ENCODE data around the gene MCL1.
A peak's percentile ranks its signal among the peaks of the same experiment; 100 is the strongest.
"Not testable (repeated sequence)": the region's sequence is repeated elsewhere in the genome, so short reads cannot be mapped to it uniquely, and the experiment has no call there.

MCL1 gene

DNA sequence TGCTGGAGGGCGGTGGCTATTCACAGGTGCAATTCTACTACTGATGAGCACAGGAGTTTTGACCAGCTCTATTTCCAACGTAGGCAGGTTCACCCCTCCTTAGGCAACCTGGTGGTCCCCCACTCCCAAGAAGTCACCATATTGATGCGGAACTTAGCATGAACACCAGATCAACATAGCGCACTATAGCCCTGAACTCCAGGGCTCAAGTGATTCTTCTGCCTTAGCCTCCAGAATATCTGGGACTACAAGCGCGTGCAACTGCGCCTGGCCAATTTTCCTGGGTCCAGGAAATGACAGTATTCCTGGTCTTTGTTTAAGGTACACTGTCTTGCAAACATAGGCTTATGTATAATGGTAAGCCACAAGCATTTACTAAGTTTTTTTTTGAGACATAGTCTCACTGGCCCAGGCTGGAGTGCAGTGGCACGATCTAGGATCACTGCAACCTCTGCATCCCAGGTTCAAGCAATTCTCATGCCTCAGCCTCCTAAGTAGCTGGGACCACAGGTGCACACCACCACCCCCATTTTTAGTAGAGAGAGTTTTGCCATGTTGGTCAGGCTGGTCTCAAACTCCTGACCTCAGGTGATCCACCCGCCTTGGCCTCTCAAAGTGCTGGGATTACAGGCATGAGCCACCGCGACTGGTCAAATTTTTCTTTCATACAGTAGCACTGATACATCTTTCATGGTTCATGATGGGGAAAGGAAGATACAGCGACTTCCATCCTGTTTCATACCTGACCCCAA lies 12.6 kb downstream of the MCL1 start:
- TF ChIP-seq, protein P1, sequence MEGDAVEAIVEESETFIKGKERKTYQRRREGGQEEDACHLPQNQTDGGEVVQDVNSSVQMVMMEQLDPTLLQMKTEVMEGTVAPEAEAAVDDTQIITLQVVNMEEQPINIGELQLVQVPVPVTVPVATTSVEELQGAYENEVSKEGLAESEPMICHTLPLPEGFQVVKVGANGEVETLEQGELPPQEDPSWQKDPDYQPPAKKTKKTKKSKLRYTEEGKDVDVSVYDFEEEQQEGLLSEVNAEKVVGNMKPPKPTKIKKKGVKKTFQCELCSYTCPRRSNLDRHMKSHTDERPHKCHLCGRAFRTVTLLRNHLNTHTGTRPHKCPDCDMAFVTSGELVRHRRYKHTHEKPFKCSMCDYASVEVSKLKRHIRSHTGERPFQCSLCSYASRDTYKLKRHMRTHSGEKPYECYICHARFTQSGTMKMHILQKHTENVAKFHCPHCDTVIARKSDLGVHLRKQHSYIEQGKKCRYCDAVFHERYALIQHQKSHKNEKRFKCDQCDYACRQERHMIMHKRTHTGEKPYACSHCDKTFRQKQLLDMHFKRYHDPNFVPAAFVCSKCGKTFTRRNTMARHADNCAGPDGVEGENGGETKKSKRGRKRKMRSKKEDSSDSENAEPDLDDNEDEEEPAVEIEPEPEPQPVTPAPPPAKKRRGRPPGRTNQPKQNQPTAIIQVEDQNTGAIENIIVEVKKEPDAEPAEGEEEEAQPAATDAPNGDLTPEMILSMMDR (IDR thresholded peaks at IDR 0.05; ENCODE audit: poor library complexity, severe bottlenecking), result no peak
- Histone ChIP-seq H3K27me3 (ENCODE audit: insufficient read depth, poor library complexity, severe bottlenecking) (no peaks in the 10 kb centered on the region), H3K36me3 (ENCODE audit: low read depth) (0 out of 2 replicates have a peak, but pooled peaks cover 3% of the 10 kb centered on the region), H3K27ac (ENCODE audit: poor library complexity, severe bottlenecking) (peak overlapping the region; percentile 100), H3K9me3 (ENCODE audit: severe bottlenecking) (no peaks in the 10 kb centered on the region), H3K4me1 (ENCODE audit: insufficient read depth, poor library complexity, severe bottlenecking) (peaks cover 63% of the 10 kb centered on the region), H3K4me3 (ENCODE audit: severe bottlenecking) (no peak overlapping the region)
- no peak for DNase-seq (ENCODE audit: low spot score)
- ATAC-seq (ENCODE audit: low read depth), result no peak

DNA sequence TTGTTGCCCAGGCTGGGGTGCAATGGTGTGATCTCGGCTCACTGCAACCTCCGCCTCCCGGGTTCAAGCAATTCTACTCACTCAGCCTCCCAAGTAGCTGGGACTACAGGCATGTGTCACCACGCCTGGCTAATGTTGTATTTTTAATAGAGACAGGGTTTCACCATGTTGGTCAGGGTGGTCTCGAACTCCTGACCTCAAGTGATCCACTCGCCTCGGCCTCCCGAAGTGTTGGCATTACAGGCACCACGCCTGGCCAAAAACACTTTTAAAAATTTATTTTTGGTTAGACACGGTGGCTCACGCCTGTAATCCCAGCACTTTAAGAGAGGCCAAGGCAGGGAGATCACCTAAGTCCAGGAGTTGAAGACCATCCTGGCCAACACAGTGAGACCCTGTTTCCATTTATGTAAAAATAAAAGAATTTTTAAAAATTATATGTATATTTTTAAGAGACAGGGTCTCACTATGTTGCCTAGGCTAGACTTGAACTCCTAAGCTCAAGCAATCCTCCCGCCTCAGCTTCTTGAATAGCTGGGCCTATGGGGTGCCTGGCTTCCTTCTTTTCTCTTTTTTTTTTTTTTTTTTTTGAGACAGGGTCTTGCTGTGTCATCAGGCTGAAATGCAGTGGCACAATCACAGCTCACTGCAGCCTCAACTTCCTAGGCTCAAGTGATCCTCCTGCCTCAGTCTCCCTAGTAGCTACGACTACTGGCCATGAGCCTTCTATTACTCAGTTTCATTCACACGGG lies 14.0 kb downstream of the MCL1 start:
- not testable (repeated sequence) for ATAC-seq (ENCODE audit: low read depth); DNase-seq (ENCODE audit: low spot score); H3K4me3 ChIP-seq (ENCODE audit: severe bottlenecking); H3K27me3 ChIP-seq (ENCODE audit: insufficient read depth, poor library complexity, severe bottlenecking); H3K36me3 ChIP-seq (ENCODE audit: low read depth); H3K9me3 ChIP-seq (ENCODE audit: severe bottlenecking)
- H3K4me1 ChIP-seq (ENCODE audit: insufficient read depth, poor library complexity, severe bottlenecking), result peaks cover 63% of the 10 kb centered on the region
- peak overlapping the region; percentile 100 for H3K27ac ChIP-seq (ENCODE audit: poor library complexity, severe bottlenecking)

DNA sequence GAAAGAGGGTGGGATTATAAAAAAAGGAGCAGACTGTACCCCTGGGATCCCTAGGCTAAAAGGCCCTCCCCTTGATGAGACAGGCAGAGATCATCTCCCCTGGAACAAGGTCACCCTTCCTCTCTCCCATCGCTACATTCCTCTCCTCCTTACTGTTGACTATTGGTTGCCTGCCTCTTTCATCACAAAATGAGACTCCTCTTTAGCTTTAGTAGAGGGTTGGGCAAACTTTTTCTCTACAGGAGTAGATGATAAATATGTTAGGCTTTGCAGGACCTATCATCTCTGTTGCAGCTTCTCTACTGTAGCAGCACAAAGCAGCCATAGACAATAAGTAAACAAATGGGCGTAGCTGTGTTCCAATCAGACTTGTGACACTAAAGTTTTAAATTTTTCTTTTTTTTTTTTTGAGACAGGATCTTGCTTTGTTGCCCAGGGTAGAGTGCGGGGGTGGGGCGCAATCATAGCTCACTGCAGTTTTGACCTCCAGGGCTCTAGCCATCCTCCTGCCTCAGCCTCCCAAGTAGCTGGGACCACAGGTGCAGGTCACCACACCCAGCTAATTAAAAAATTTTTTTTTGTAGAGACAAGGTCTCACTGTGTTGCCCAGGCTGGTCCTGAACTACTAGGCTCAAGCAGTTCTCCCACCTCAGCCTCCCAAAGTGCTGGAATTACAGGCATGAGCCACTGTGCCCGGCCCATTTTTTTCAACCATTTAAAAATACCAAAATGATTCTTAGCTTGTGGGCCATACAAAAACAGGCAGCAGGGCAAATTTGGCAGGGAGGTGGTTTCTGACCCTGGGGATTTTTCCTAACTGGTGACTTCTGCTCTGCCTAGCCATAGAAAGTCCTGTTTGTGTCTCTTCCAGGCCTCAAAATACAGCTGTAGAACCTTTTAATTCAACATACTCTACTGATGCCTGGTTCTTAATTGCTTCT lies 15.1 kb downstream of the MCL1 start:
- H3K36me3 ChIP-seq (ENCODE audit: low read depth), result peaks cover 13% of the 10 kb centered on the region
- no peaks in the 10 kb centered on the region for H3K27me3 ChIP-seq (ENCODE audit: insufficient read depth, poor library complexity, severe bottlenecking)
- DNase-seq (ENCODE audit: low spot score) (no peak), ATAC-seq (ENCODE audit: low read depth) (no peak)
- H3K27ac ChIP-seq (ENCODE audit: poor library complexity, severe bottlenecking), result peak overlapping the region; percentile 100
- H3K4me1 ChIP-seq (ENCODE audit: insufficient read depth, poor library complexity, severe bottlenecking), result peaks cover 57% of the 10 kb centered on the region
- H3K4me3 ChIP-seq (ENCODE audit: severe bottlenecking), result no peak overlapping the region
- no peaks in the 10 kb centered on the region for H3K9me3 ChIP-seq (ENCODE audit: severe bottlenecking)
- TF ChIP-seq, protein P1 (IDR thresholded peaks at IDR 0.05; ENCODE audit: poor library complexity, severe bottlenecking), result no peak

DNA sequence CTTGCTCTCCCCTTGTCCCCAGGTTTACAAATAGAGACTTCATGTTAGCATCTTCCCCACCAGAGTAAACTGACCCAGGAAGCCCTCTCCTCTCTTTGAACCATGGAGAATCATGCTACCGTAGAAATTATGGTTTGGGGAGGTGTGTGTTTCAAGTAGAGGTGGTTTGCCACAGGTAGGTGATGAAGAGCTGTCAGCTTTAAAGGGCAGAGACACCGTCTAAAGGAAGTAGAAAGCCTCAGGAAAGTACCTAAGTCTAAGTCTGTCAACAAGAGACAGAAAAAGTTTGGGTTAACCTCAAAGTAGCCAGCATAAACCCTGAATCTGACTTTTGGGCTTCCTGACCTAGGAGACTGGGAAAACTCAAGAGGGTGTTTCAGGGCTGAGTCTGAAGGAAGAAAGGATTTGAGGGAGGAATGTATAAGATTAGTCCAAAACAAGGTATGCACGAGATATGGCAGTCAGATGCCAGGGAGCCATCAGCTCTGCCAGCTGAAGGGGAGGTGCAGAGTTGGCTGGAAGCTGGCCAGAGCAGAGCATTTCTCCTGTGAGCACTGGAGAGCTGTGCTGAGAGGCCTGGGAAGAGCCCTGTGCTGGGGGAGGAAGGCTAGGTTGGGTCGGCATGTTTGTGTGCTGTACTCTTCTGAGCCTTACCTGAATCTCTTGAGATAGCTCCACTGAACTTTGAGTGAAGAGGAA lies 15.9 kb downstream of the MCL1 start:
- peaks cover 13% of the 10 kb centered on the region for H3K36me3 ChIP-seq (ENCODE audit: low read depth)
- no peak for ATAC-seq (ENCODE audit: low read depth)
- TF ChIP-seq, protein P1 (IDR thresholded peaks at IDR 0.05; ENCODE audit: poor library complexity, severe bottlenecking), result no peak
- no peak overlapping the region for H3K4me3 ChIP-seq (ENCODE audit: severe bottlenecking)
- no peak for DNase-seq (ENCODE audit: low spot score)
- no peaks in the 10 kb centered on the region for H3K9me3 ChIP-seq (ENCODE audit: severe bottlenecking)
- H3K27ac ChIP-seq (ENCODE audit: poor library complexity, severe bottlenecking), result peak overlapping the region; percentile 100
- peaks cover 48% of the 10 kb centered on the region for H3K4me1 ChIP-seq (ENCODE audit: insufficient read depth, poor library complexity, severe bottlenecking)
- no peaks in the 10 kb centered on the region for H3K27me3 ChIP-seq (ENCODE audit: insufficient read depth, poor library complexity, severe bottlenecking)

Measured in RWPE2 (cell line).